Hepatocyte (in vitro differentiated cells): Measurements from ENCODE around the gene RFPL2. TPM values are rescaled to one million over a fixed set of nuclear protein-coding genes. Genes with fewer than 3 reads are reported as not detected.
A peak's percentile ranks its signal among the peaks of the same experiment; 100 is the strongest.
"Not testable (repeated sequence)": the region's sequence is repeated elsewhere in the genome, so short reads cannot be mapped to it uniquely, and the experiment has no call there.

Experiments
- DNase-seq: peaks from one replicate; pipeline ENCODE4 v3.0.0-alpha.2; 2016; ENCODE audit warnings: low spot score
- H2AFZ ChIP-seq: fragments of 200-600 bp; sonication (generic); 2 replicates; pipeline ENCODE4 v1.6.0; 2016; ENCODE audit warnings: antibody characterized with exemption, mild to moderate bottlenecking
- H3K27ac ChIP-seq: fragments of 200-600 bp; sonication (generic); 2 replicates; pipeline ENCODE4 v1.5.1; 2016; ENCODE audit warnings: mild to moderate bottlenecking
- H3K27me3 ChIP-seq: fragments of 200-600 bp; sonication (generic); 2 replicates; pipeline ENCODE4 v1.6.1; 2016
- H3K36me3 ChIP-seq: fragments of 200-600 bp; sonication (generic); replicated peaks from 2 replicates; pipeline ENCODE4 v1.5.1; 2016; ENCODE audit warnings: low read depth; ENCODE audit not compliant: insufficient read depth
- H3K4me1 ChIP-seq: fragments of 200-600 bp; sonication (generic); 2 replicates; pipeline ENCODE4 v1.5.1; 2016; ENCODE audit warnings: mild to moderate bottlenecking, moderate library complexity; ENCODE audit not compliant: insufficient read depth
- H3K4me2 ChIP-seq: fragments of 200-600 bp; sonication (generic); 2 replicates; pipeline ENCODE4 v1.6.0; 2016
- H3K4me3 ChIP-seq: fragments of 200-600 bp; sonication (generic); 2 replicates; pipeline ENCODE4 v1.5.1; 2016; ENCODE audit warnings: mild to moderate bottlenecking
- H3K79me2 ChIP-seq: fragments of 200-600 bp; sonication (generic); 2 replicates; pipeline ENCODE4 v1.6.0; 2017; ENCODE audit warnings: mild to moderate bottlenecking
- H3K9me2 ChIP-seq: fragments of 200-600 bp; sonication (generic); replicated peaks from 2 replicates; pipeline ENCODE4 v1.6.0; 2017; ENCODE audit warnings: mild to moderate bottlenecking; ENCODE audit not compliant: insufficient read depth
- H3K9me3 ChIP-seq: fragments of 200-600 bp; sonication (generic); 2 replicates; pipeline ENCODE4 v1.5.1; 2016; ENCODE audit warnings: low read depth, mild to moderate bottlenecking
- H4K20me1 ChIP-seq: fragments of 200-600 bp; sonication (generic); 2 replicates; pipeline ENCODE4 v1.6.0; 2016; ENCODE audit warnings: mild to moderate bottlenecking; ENCODE audit not compliant: insufficient read depth, poor library complexity, severe bottlenecking
- CTCF ChIP-seq: fragments of 200-600 bp; sonication (generic); IDR thresholded peaks from 2 replicates; pipeline ENCODE4 v1.5.1; 2016; ENCODE audit warnings: antibody characterized with exemption, mild to moderate bottlenecking; ENCODE audit not compliant: poor library complexity
- EZH2 ChIP-seq: fragments of 200-600 bp; sonication (generic); IDR thresholded peaks from 2 replicates; pipeline ENCODE4 v1.6.1; 2016; ENCODE audit warnings: antibody characterized with exemption, mild to moderate bottlenecking, borderline replicate concordance
- EZH2phosphoT487 ChIP-seq: fragments of 200-600 bp; sonication (generic); IDR thresholded peaks from one replicate; pipeline ENCODE4 v1.6.1; 2018; ENCODE audit warnings: antibody characterized with exemption, mild to moderate bottlenecking, low read depth, moderate library complexity; ENCODE audit not compliant: unreplicated experiment, severe bottlenecking
- WGBS: methylation state at CpG from one replicate; pipeline ENCODE4 v1.1.6; 2016; ENCODE audit warnings: low lambda C conversion rate; ENCODE audit errors: missing lambda C conversion rate; 5-methylcytosine and 5-hydroxymethylcytosine counted together
- polyA plus RNA-seq: library from polyadenylated mRNA; unstranded; fragments of >200 nt; fragmentation: Nextera tagmentation; extraction: Ambion mirVana; gene quantifications from 2 replicates; pipeline ENCODE4 v1.2.1, GENCODE V29; 2016
- total RNA-seq: library from RNA; depleted of rRNA; stranded (reverse); fragments of >200 nt; gene quantifications from 2 replicates; pipeline ENCODE4 v1.2.3, GENCODE V29; 2014

The RFPL2 gene
- total and polyA plus RNA-seq, 2 experiments from 2014 or later, result 0.97 TPM; not detected in 1

- H3K27ac ChIP-seq, result no peak overlapping the region
- H3K9me3 ChIP-seq, result no peaks in the 10 kb centered on the region
- DNase-seq, result peak; percentile 24
- no peaks in the 10 kb centered on the region for H3K36me3 ChIP-seq
- H3K79me2 ChIP-seq, result no peaks in the 10 kb centered on the region
- TF ChIP-seq EZH2 (no peak), CTCF (no peak), EZH2phosphoT487 (no peak)
- WGBS, result 80% methylated on average over 6 of the region's 6 CpGs
- no peak overlapping the region for H3K4me2 ChIP-seq
- H3K27me3 ChIP-seq, result no peaks in the 10 kb centered on the region
- no peaks in the 10 kb centered on the region for H3K4me1 ChIP-seq
- H3K9me2 ChIP-seq, result no peaks in the 10 kb centered on the region
- no peaks in the 10 kb centered on the region for H4K20me1 ChIP-seq
- no peak overlapping the region for H3K4me3 ChIP-seq
- H2AFZ ChIP-seq, result no peak overlapping the region
Observed at GRCh38 chr22:32165681-32166080, 39.2 kb downstream of the RFPL2 start.

GRCh38 chr22:32164075-32164860, 40.6 kb downstream of the RFPL2 start:
- no peak overlapping the region for H3K4me3 ChIP-seq
- no peak overlapping the region for H3K4me2 ChIP-seq
- H3K9me3 ChIP-seq, result no peaks in the 10 kb centered on the region
- H3K9me2 ChIP-seq, result no peaks in the 10 kb centered on the region
- H3K27me3 ChIP-seq, result no peaks in the 10 kb centered on the region
- H2AFZ ChIP-seq, result no peak overlapping the region
- no peak for DNase-seq
- 67% methylated on average over 6 of the region's 6 CpGs for WGBS
- no peaks in the 10 kb centered on the region for H3K79me2 ChIP-seq
- H4K20me1 ChIP-seq, result no peaks in the 10 kb centered on the region
- no peak overlapping the region for H3K27ac ChIP-seq
- H3K36me3 ChIP-seq, result no peaks in the 10 kb centered on the region
- H3K4me1 ChIP-seq, result no peaks in the 10 kb centered on the region
- TF ChIP-seq CTCF (no peak), EZH2phosphoT487 (no peak), EZH2 (no peak)

GRCh38 chr22:32160411-32160810, 44.5 kb downstream of the RFPL2 start:
- DNase-seq, H3K27ac ChIP-seq, H3K36me3 ChIP-seq, H3K9me2 ChIP-seq, H4K20me1 ChIP-seq, H3K27me3 ChIP-seq, H3K4me3 ChIP-seq, H2AFZ ChIP-seq, H3K79me2 ChIP-seq, H3K4me1 ChIP-seq, H3K4me2 ChIP-seq, H3K9me3 ChIP-seq: not testable (repeated sequence)
- WGBS, result 84% methylated on average over 5 of the region's 5 CpGs

- no peak within 1 kb of the TSS for H3K4me2 ChIP-seq
- WGBS, result 78% methylated on average over 11 of the region's 12 CpGs
- TF ChIP-seq EZH2phosphoT487 (no peak), EZH2 (no peak), CTCF (no peak)
- no peaks in the 10 kb centered on the region for H3K9me3 ChIP-seq
- no peaks in the 10 kb centered on the region for H3K27me3 ChIP-seq
- H3K36me3 ChIP-seq, result no peaks in the 10 kb centered on the region
- no peak for DNase-seq
- no peaks in the 10 kb centered on the region for H3K79me2 ChIP-seq
- no peaks in the 10 kb centered on the region for H3K9me2 ChIP-seq
- H3K4me1 ChIP-seq, result no peaks in the 10 kb centered on the region
- H3K27ac ChIP-seq, result no peak within 1 kb of the TSS
- no peaks in the 10 kb centered on the region for H4K20me1 ChIP-seq
- H3K4me3 ChIP-seq, result no peak within 1 kb of the TSS
- no peak within 1 kb of the TSS for H2AFZ ChIP-seq
Observed at GRCh38 chr22:32158712-32159533, 46.0 kb downstream of the RFPL2 start, which contains the start of gene C22orf42. Gene C22orf42 (minus strand): TSS chr22:32159303. CDS start chr22:32159215, 88 bp downstream.

- H3K4me3 ChIP-seq, H3K27me3 ChIP-seq, H3K27ac ChIP-seq, H3K79me2 ChIP-seq, H3K4me1 ChIP-seq, H3K36me3 ChIP-seq, H3K9me2 ChIP-seq, H3K9me3 ChIP-seq, H2AFZ ChIP-seq, DNase-seq, H4K20me1 ChIP-seq, H3K4me2 ChIP-seq: not testable (repeated sequence)
- WGBS, result 78% methylated on average over 5 of the region's 5 CpGs
Observed at GRCh38 chr22:32157632-32158031, 47.2 kb downstream of the RFPL2 start.

GRCh38 chr22:32154727-32155126, 50.1 kb downstream of the RFPL2 start:
- not testable (repeated sequence) for DNase-seq, H3K27me3 ChIP-seq, H4K20me1 ChIP-seq, H3K9me3 ChIP-seq, H3K4me1 ChIP-seq, H3K79me2 ChIP-seq, H3K4me3 ChIP-seq, H2AFZ ChIP-seq, H3K9me2 ChIP-seq, H3K36me3 ChIP-seq, H3K4me2 ChIP-seq, H3K27ac ChIP-seq
- 82% methylated on average over 4 of the region's 4 CpGs for WGBS
